A673 (cell line): ENCODE results near the gene GALNT7.

Source experiments
- CTCF ChIP-seq: fragments of 300-800, 200-600 bp; sonication (generic); conservative IDR thresholded peaks from 2 replicates; pipeline ENCODE4 v1.5.1; 2017; ENCODE audit warnings: low read depth, mild to moderate bottlenecking, antibody characterized with exemption, low read length, moderate library complexity, mixed read lengths
- EZH2 ChIP-seq: fragments of 200-600 bp; sonication (generic); IDR thresholded peaks from 2 replicates; pipeline ENCODE4 v1.6.1; 2017; ENCODE audit warnings: borderline replicate concordance, low read depth, mild to moderate bottlenecking, mixed read lengths, antibody characterized with exemption, low read length; ENCODE audit not compliant: poor library complexity, severe bottlenecking

DNA sequence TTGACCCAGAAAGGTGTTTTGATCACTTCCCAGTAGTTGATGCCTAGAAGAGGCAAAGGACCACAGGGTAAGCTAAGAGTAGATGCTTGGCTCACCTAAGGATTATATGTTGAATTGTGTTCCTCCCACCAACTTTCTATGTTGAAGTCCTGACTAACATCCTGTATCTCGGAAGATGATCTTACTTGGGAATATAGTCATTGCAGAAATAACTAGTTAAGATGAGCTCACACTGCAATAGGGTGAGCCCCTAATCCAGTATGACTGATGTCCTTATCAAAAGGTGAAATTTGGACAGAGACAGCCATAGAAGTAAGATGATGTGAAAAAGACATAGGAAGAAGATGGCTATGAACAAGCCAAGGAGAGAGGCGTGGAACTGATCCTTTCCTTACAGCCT is 168.9 kb downstream of the GALNT7 start:
- TF ChIP-seq CTCF: no peak
- no peak for TF ChIP-seq EZH2
